Fibroblast of mammary gland (primary cell): Measurements from ENCODE around the gene GNA15.

Experiments used
- DNase-seq: peaks from one replicate; pipeline ENCODE4 v3.0.0-alpha.2; 2010; ENCODE audit warnings: low read depth
- H3K4me3 ChIP-seq: 2 replicates; pipeline ENCODE4 v1.5.1; 2011; ENCODE audit warnings: low read depth, mild to moderate bottlenecking, low read length, moderate library complexity; ENCODE audit not compliant: control insufficient read depth
- CTCF ChIP-seq: conservative IDR thresholded peaks from 2 replicates; pipeline ENCODE4 v1.5.1; 2011; ENCODE audit warnings: low read depth, low read length, inconsistent platforms; ENCODE audit not compliant: control insufficient read depth, insufficient read depth

Gene GNA15

GRCh38 chr19:3131168-3131567 lies 4.7 kb upstream of the GNA15 start:
- no peak overlapping the region for H3K4me3 ChIP-seq
- DNase-seq = no peak
- no peak for TF ChIP-seq CTCF

GRCh38 chr19:3132971-3133792 lies 2.7 kb upstream of the GNA15 start:
- no peak for DNase-seq
- TF ChIP-seq CTCF = no peak
- no peak overlapping the region for H3K4me3 ChIP-seq

- H3K4me3 ChIP-seq = no peak overlapping the region
- no peak for TF ChIP-seq CTCF
- DNase-seq = no peak
These were observed 2.1 kb upstream of the GNA15 start for GRCh38 chr19:3133793-3134116.

GRCh38 chr19:3136684-3137055 lies 837 bp downstream of the GNA15 start:
- DNase-seq = no peak
- TF ChIP-seq CTCF = no peak
- no peak overlapping the region for H3K4me3 ChIP-seq

GRCh38 chr19:3137119-3137518 lies 1.3 kb downstream of the GNA15 start:
- DNase-seq = no peak
- TF ChIP-seq CTCF = no peak
- no peak overlapping the region for H3K4me3 ChIP-seq

GRCh38 chr19:3138268-3138667 lies 2.4 kb downstream of the GNA15 start:
- no peak overlapping the region for H3K4me3 ChIP-seq
- TF ChIP-seq CTCF = no peak
- DNase-seq = no peak

- no peak overlapping the region for H3K4me3 ChIP-seq
- no peak for TF ChIP-seq CTCF
These were observed 4.8 kb downstream of the GNA15 start for GRCh38 chr19:3140667-3141038.

More at GRCh38 chr19:3140667-3141038, 4.8 kb downstream of the GNA15 start:
- DNase-seq = no peak
